Measurements from ENCODE around the gene IL17D. TPM values are rescaled to one million over a fixed set of nuclear protein-coding genes. Genes with fewer than 3 reads are reported as not detected.

IL17D gene
- total RNA-seq, 4 donors from 2014 or later = 1.1 to 1.4 TPM; not detected in 2

GRCh38 chr13:20709782-20710181, 6.3 kb downstream of the IL17D start:
- H3K27ac ChIP-seq = no peak overlapping the region
- no peak overlapping the region for H3K4me3 ChIP-seq
- DNase-seq = no peak
- TF ChIP-seq CTCF (IDR thresholded peaks at IDR 0.05) = no peak
- TF ChIP-seq POLR2A (IDR thresholded peaks at IDR 0.05) = no peak
- TF ChIP-seq EP300 (IDR thresholded peaks at IDR 0.05; ENCODE audit: low read depth) = no peak
- no peak for TF ChIP-seq POLR2AphosphoS5 (IDR thresholded peaks at IDR 0.05)
- intact Hi-C loops (cut with DNase I; ENCODE audit: low total_unique reads) = loop anchor here (5.0 to 10.0 kb wide), 2 partner anchors 115 to 213 kb away; no protein-coding TSS in a partner anchor
- in situ Hi-C loops (cut with MboI; ENCODE audit: low pct_ligation_motif_present in 1 of 4, low pct_unique_long_range_greater_than_20kb in 1 of 4, low sequenced_read_pairs in 3 of 4) = loop anchor here in 3 of 4 donors (10.0 to 25.0 kb wide), 7 partner anchors 103 to 378 kb away; partner anchors contain the start of gene XPO4 (in 2 of the 3)
- 66% methylated on average over 4 of the region's 4 CpGs; no CpG with 5 or more reads in 1 of the 2 donors for WGBS, 2 donors (ENCODE audit: low coverage in 1 of 2)
- H3K4me1 ChIP-seq = peaks cover 0 to 14% (median 9%) of the 10 kb centered on the region in 4 donors
- H3K36me3 ChIP-seq = no peaks in the 10 kb centered on the region
- H3K27me3 ChIP-seq = peaks cover 5% of the 10 kb centered on the region
- no peaks in the 10 kb centered on the region for H3K9me3 ChIP-seq

- Histone ChIP-seq H3K27me3 (peaks cover 5% of the 10 kb centered on the region), H3K9me3 (no peaks in the 10 kb centered on the region), H3K36me3 (no peaks in the 10 kb centered on the region), H3K4me1 (peaks cover 0 to 14% (median 9%) of the 10 kb centered on the region in 4 donors), H3K27ac (no peak overlapping the region), H3K4me3 (no peak overlapping the region)
- WGBS, 2 donors (ENCODE audit: low coverage in 1 of 2) = 86 to 87% methylated on average over 6 to 13 of the region's 13 CpGs
- TF ChIP-seq CTCF (IDR thresholded peaks at IDR 0.05) = no peak
- no peak for TF ChIP-seq POLR2A (IDR thresholded peaks at IDR 0.05)
- no peak for TF ChIP-seq POLR2AphosphoS5 (IDR thresholded peaks at IDR 0.05)
- no peak for TF ChIP-seq EP300 (IDR thresholded peaks at IDR 0.05; ENCODE audit: low read depth)
- DNase-seq = no peak
- intact Hi-C loops (cut with DNase I; ENCODE audit: low total_unique reads) = loop anchor here (5.0 to 10.0 kb wide), 2 partner anchors 113 to 211 kb away; no protein-coding TSS in a partner anchor
- in situ Hi-C loops (cut with MboI; ENCODE audit: low pct_ligation_motif_present in 1 of 4, low pct_unique_long_range_greater_than_20kb in 1 of 4, low sequenced_read_pairs in 3 of 4) = loop anchor here in 3 of 4 donors (10.0 to 25.0 kb wide), 6 partner anchors 101 to 376 kb away; partner anchors contain the start of gene XPO4 (in 2 of the 3)
Observed at GRCh38 chr13:20711301-20712044, 8.0 kb downstream of the IL17D start.

GRCh38 chr13:20713014-20713376, 9.5 kb downstream of the IL17D start:
- Histone ChIP-seq H3K9me3 (no peaks in the 10 kb centered on the region), H3K36me3 (no peaks in the 10 kb centered on the region), H3K4me3 (peak overlapping the region in 2 of 4 donors; percentile 10 to 33), H3K27me3 (peaks cover 5% of the 10 kb centered on the region), H3K4me1 (peaks cover 0 to 14% (median 9%) of the 10 kb centered on the region in 4 donors), H3K27ac (peak overlapping the region in 3 of 4 donors; percentile 19 to 40 (median 22))
- in situ Hi-C loops (cut with MboI; ENCODE audit: low pct_ligation_motif_present in 1 of 4, low pct_unique_long_range_greater_than_20kb in 1 of 4, low sequenced_read_pairs in 3 of 4) = loop anchor here in 3 of 4 donors (10.0 to 25.0 kb wide), 6 partner anchors 99 to 374 kb away; partner anchors contain the start of gene XPO4 (in 2 of the 3)
- no peak for DNase-seq
- TF ChIP-seq POLR2AphosphoS5 (IDR thresholded peaks at IDR 0.05) (no peak), CTCF (IDR thresholded peaks at IDR 0.05) (no peak)
- 14 to 51% methylated on average over 11 of the region's 11 CpGs for WGBS, 2 donors (ENCODE audit: low coverage in 1 of 2)
- intact Hi-C loops (cut with DNase I; ENCODE audit: low total_unique reads) = loop anchor here (5.0 to 10.0 kb wide), 2 partner anchors 112 to 209 kb away; no protein-coding TSS in a partner anchor

- no peak for TF ChIP-seq CTCF (IDR thresholded peaks at IDR 0.05)
- no peak for TF ChIP-seq EP300 (IDR thresholded peaks at IDR 0.05; ENCODE audit: low read depth)
- TF ChIP-seq POLR2AphosphoS5 (IDR thresholded peaks at IDR 0.05) = no peak
- TF ChIP-seq POLR2A (IDR thresholded peaks at IDR 0.05) = no peak
- H3K9me3 ChIP-seq = no peaks in the 10 kb centered on the region
- DNase-seq = no peak
- intact Hi-C loops (cut with DNase I; ENCODE audit: low total_unique reads) (loop anchor here (5.0 to 10.0 kb wide), 2 partner anchors 111 to 209 kb away; no protein-coding TSS in a partner anchor), in situ Hi-C loops (cut with MboI; ENCODE audit: low pct_ligation_motif_present in 1 of 4, low pct_unique_long_range_greater_than_20kb in 1 of 4, low sequenced_read_pairs in 3 of 4) (loop anchor here in 3 of 4 donors (10.0 to 25.0 kb wide), 6 partner anchors 99 to 374 kb away; partner anchors contain the start of gene XPO4 (in 2 of the 3))
- WGBS, 2 donors (ENCODE audit: low coverage in 1 of 2) = 34 to 61% methylated on average over 4 to 11 of the region's 11 CpGs
- H3K4me1 ChIP-seq = peaks cover 0 to 14% (median 9%) of the 10 kb centered on the region in 4 donors
- no peaks in the 10 kb centered on the region for H3K36me3 ChIP-seq
- peaks cover 5% of the 10 kb centered on the region for H3K27me3 ChIP-seq
- no peak overlapping the region for H3K4me3 ChIP-seq
- H3K27ac ChIP-seq = peak overlapping the region in 3 of 4 donors; percentile 40 to 44 (median 43)
Observed at GRCh38 chr13:20713751-20714150, 10.3 kb downstream of the IL17D start.

All from transverse colon (tissue), 4 donors.